ENCODE results near the gene RANBP10.

RANBP10 gene

DNA sequence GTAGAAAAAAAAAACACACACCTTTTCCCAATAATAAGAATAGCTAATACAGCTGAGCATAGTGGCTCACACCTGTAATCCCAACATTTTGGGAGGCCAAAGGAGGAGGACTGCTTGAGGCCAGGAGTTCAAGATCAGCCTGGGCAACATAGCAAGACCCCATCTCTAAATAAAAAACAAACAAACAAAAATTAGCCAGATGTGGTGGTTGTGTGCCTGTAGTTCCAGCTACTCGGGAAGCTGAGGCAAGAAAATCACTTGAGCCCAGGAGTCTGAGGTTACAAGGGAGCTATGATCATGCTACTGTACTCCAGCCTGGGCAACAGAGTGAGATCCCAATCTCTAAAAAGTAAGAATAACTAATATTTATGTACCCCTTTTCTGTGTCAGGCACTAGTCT, 44.4 kb downstream of the RANBP10 start:
- peaks cover 43% of the 10 kb centered on the region for H4K20me1 ChIP-seq (ENCODE audit: insufficient read depth, low read length)

DNA sequence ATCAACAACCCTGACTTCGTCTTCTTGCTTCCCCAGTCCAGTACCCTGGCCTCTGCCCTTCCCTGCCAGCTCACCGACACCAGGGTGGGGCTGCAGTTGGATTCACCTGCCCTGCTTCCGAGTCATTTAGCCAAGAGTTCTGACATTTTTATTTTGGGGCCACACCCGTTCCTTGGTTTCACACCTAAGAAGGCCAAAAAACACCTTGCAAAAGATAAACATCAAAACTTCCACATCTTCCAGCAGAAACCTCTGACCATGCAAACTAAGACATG, 45.5 kb downstream of the RANBP10 start:
- Histone ChIP-seq H3K4me3 (ENCODE audit: low read depth in 1 of 2, low read length in 2 of 2) (no peak overlapping the region), H3K27ac (ENCODE audit: low read length) (no peak overlapping the region), H3K36me3 (ENCODE audit: insufficient read depth, low read length) (peaks cover 22% of the 10 kb centered on the region), H3K4me1 (ENCODE audit: insufficient read depth, low read length) (no peaks in the 10 kb centered on the region), H3K27me3 (ENCODE audit: insufficient read depth, low read length, poor library complexity) (no peaks in the 10 kb centered on the region), H3K9ac (ENCODE audit: low read depth, low read length) (no peak overlapping the region), H3K4me2 (ENCODE audit: insufficient read depth, low read length) (no peak overlapping the region), H4K20me1 (ENCODE audit: insufficient read depth, low read length) (peaks cover 43% of the 10 kb centered on the region), H3K79me2 (ENCODE audit: insufficient read depth, low read length) (peaks cover 7% of the 10 kb centered on the region), H3K9me3 (ENCODE audit: insufficient read depth, low read length, severe bottlenecking) (no peaks in the 10 kb centered on the region), H2AFZ (ENCODE audit: low read depth, low read length) (no peak overlapping the region)
- DNase-seq (no peak), ATAC-seq (ENCODE audit: insufficient read depth, low read depth) (no peak)
- TF ChIP-seq, protein P1, sequence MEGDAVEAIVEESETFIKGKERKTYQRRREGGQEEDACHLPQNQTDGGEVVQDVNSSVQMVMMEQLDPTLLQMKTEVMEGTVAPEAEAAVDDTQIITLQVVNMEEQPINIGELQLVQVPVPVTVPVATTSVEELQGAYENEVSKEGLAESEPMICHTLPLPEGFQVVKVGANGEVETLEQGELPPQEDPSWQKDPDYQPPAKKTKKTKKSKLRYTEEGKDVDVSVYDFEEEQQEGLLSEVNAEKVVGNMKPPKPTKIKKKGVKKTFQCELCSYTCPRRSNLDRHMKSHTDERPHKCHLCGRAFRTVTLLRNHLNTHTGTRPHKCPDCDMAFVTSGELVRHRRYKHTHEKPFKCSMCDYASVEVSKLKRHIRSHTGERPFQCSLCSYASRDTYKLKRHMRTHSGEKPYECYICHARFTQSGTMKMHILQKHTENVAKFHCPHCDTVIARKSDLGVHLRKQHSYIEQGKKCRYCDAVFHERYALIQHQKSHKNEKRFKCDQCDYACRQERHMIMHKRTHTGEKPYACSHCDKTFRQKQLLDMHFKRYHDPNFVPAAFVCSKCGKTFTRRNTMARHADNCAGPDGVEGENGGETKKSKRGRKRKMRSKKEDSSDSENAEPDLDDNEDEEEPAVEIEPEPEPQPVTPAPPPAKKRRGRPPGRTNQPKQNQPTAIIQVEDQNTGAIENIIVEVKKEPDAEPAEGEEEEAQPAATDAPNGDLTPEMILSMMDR (IDR thresholded peaks at IDR 0.05; ENCODE audit: borderline replicate concordance, extremely low read depth, low read length, poor library complexity, severe bottlenecking) = no peak
- TF ChIP-seq EZH2 (IDR thresholded peaks at IDR 0.05; ENCODE audit: borderline replicate concordance, low read depth, low read length, severe bottlenecking) = no peak

More for the DNA sequence above, 44.4 kb downstream of the RANBP10 start:
- DNase-seq (no peak), ATAC-seq (ENCODE audit: insufficient read depth, low read depth) (no peak)
- Histone ChIP-seq H3K36me3 (ENCODE audit: insufficient read depth, low read length) (peaks cover 26% of the 10 kb centered on the region), H3K27me3 (ENCODE audit: insufficient read depth, low read length, poor library complexity) (no peaks in the 10 kb centered on the region), H3K9me3 (ENCODE audit: insufficient read depth, low read length, severe bottlenecking) (no peaks in the 10 kb centered on the region), H3K9ac (ENCODE audit: low read depth, low read length) (no peak overlapping the region), H3K27ac (ENCODE audit: low read length) (no peak overlapping the region), H3K4me3 (ENCODE audit: low read depth in 1 of 2, low read length in 2 of 2) (no peak overlapping the region), H3K4me2 (ENCODE audit: insufficient read depth, low read length) (no peak overlapping the region), H2AFZ (ENCODE audit: low read depth, low read length) (no peak overlapping the region), H3K79me2 (ENCODE audit: insufficient read depth, low read length) (peaks cover 7% of the 10 kb centered on the region), H3K4me1 (ENCODE audit: insufficient read depth, low read length) (no peaks in the 10 kb centered on the region)
- no peak for TF ChIP-seq EZH2 (IDR thresholded peaks at IDR 0.05; ENCODE audit: borderline replicate concordance, low read depth, low read length, severe bottlenecking)
- TF ChIP-seq, protein P1 (IDR thresholded peaks at IDR 0.05; ENCODE audit: borderline replicate concordance, extremely low read depth, low read length, poor library complexity, severe bottlenecking) = no peak

DNA sequence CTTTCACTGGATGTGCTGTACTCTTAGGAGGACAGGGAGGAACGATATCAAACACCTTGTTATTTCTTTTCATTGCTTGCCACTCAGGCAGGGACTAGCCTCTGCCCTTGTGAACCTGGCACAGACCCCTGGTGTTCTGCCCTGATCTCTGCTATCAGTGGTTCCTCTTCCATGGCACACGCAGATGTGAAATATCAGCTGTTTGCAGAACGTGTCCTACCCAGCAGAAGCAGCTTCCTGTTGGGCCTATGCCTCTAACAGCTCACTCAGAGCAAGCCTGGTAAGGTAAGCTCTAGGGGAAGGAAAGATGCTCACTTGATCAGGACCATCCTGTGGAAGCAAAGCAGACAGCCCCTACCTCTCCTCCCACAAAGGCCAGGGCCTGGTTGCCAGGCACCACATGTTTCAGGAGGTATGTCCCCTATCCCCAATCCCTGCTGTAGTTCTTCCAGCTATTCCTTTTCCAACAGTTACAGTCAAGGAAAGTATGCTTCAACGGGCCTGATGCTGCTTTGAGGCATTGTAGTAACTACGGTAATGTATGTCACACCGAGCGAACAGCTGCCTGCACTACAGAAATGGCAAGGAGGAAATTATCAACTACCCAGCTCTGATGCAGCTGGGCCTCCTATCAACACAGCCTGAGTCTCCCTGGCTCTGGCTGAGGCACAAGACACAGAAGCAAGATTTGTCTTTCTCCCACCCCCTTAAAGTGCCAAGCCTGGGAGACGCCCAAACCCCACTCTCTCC, 46.0 kb downstream of the RANBP10 start:
- no peak for ATAC-seq (ENCODE audit: insufficient read depth, low read depth)
- Histone ChIP-seq H3K9ac (ENCODE audit: low read depth, low read length) (no peak overlapping the region), H3K4me3 (ENCODE audit: low read depth in 1 of 2, low read length in 2 of 2) (no peak overlapping the region), H3K27me3 (ENCODE audit: insufficient read depth, low read length, poor library complexity) (no peaks in the 10 kb centered on the region), H2AFZ (ENCODE audit: low read depth, low read length) (no peak overlapping the region), H3K4me1 (ENCODE audit: insufficient read depth, low read length) (no peaks in the 10 kb centered on the region), H3K4me2 (ENCODE audit: insufficient read depth, low read length) (no peak overlapping the region), H3K36me3 (ENCODE audit: insufficient read depth, low read length) (peaks cover 21% of the 10 kb centered on the region), H3K27ac (ENCODE audit: low read length) (no peak overlapping the region), H3K79me2 (ENCODE audit: insufficient read depth, low read length) (peaks cover 7% of the 10 kb centered on the region), H3K9me3 (ENCODE audit: insufficient read depth, low read length, severe bottlenecking) (no peaks in the 10 kb centered on the region), H4K20me1 (ENCODE audit: insufficient read depth, low read length) (peaks cover 43% of the 10 kb centered on the region)
- DNase-seq = no peak
- TF ChIP-seq EZH2 (IDR thresholded peaks at IDR 0.05; ENCODE audit: borderline replicate concordance, low read depth, low read length, severe bottlenecking) = no peak
- TF ChIP-seq, protein P1 (IDR thresholded peaks at IDR 0.05; ENCODE audit: borderline replicate concordance, extremely low read depth, low read length, poor library complexity, severe bottlenecking) = no peak
